ENCODE results near the gene LCTL.

DNA sequence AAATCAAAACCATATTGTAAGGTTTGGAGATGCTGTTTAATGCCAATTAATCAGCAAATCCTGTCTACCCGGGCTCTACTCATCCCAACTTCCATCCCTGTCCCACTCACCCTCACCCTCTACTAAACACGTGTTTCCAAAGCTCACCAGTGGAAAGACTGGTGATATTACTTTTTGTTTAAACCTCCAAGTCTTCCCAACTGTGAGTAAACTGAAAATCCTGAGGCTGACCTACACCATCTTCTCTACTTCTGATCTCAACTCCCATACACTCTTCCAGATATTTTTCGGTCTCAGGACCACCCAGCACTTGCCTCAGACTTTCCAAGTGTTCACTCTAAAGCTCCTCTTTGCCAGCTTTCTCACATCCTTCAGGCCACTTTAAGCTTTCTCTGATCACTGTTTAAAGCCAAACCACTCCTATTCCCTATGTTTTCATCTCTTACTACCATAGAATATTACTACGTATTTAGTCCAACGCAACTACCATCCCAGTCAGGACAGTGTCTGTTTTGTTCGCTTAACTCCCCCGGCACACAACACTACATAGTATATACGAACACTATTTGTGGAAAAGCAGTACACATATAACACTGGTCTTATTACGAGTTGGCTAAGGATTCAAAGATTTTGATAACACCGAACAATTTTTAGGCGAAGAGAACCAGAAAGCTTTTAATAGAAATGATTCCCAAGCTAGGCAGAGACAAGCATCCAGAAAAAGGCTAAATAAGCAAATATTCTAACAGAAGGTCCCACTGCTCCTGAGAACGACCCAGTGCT is 61.8 kb downstream of the LCTL start:
- TF ChIP-seq BACH1 (IDR thresholded peaks at IDR 0.05; ENCODE audit: low read length) (no peak), KDM1A (IDR thresholded peaks at IDR 0.05; ENCODE audit: borderline replicate concordance, low read length) (no peak), CTCF (IDR thresholded peaks at IDR 0.05; ENCODE audit: control extremely low read depth in 1 of 3, insufficient read depth in 1 of 3, low read depth in 1 of 3, low read length in 3 of 3) (no peak), YY1 (IDR thresholded peaks at IDR 0.05; ENCODE audit: low read depth, low read length) (no peak), EZH2 (IDR thresholded peaks at IDR 0.05; ENCODE audit: low read depth, low read length, severe bottlenecking) (no peak), POLR2A (IDR thresholded peaks at IDR 0.05; ENCODE audit: control extremely low read depth in 1 of 2, low read depth in 2 of 2, low read length in 2 of 2) (no peak)

All from H1 (cell line).